HG03575 (cell line): ENCODE results near the gene KLHDC4.
"Not testable (repeated sequence)": the region's sequence is repeated elsewhere in the genome, so short reads cannot be mapped to it uniquely, and the experiment has no call there.

Experiments
- ATAC-seq: cut with Tn5 transposase; IDR thresholded peaks from one replicate; pipeline ENCODE4 v1.9.1; 2021; ENCODE audit not compliant: unreplicated experiment, insufficient number of reproducible peaks, low FRiP score; ENCODE audit errors: extremely low read depth

KLHDC4 gene

GRCh38 chr16:87765776-87766484, at the start of gene KLHDC4:
Gene KLHDC4, minus strand, starts transcription at chr16:87765986. Its CDS starts 96 bp downstream, at chr16:87765890.
- ATAC-seq: no peak

- no peak for ATAC-seq
These were observed 49.8 kb upstream of the KLHDC4 start for GRCh38 chr16:87815567-87815966.

DNA sequence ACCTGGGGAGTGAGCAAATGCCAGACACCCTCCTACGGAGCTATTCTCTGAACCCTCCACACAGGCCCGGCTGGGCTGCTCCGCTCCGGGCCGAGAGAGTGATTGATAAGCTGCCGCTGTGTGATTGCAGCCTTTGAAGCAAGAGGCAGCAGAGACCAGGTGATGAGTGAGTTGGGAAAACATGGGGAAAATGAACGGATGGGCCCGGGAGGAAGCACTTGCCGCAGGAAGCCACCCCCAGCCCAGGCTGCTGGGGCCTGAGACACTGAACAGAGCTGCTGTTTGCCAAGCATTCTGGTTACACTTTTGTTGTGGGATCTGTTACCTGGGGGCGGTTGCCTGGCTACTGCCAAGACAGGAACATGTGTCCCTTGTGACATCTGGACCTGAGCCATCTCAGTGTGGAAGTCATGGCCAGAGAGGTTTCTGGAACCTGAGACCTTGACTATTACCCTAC, 46.4 kb upstream of the KLHDC4 start:
- no peak for ATAC-seq

DNA sequence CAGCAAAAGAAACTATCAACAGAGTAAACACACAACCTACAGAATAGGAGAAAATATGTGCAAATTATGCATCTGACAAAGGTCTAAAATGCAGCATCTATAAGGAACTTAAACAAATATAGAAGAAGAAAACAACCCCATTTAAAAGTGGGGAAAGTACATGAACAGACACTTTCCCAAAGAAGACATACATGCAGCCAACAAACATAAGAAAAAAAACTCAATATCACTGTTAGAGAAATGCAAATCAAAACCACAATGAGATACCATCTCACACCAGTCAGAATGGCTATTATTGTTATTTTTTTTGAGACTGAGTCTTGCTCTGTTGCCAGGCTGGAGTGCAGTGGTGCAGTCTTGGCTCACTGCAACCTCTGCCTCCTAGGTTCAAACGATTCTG, 45.7 kb upstream of the KLHDC4 start:
- not testable (repeated sequence) for ATAC-seq

- no peak for ATAC-seq
These were observed 43.5 kb upstream of the KLHDC4 start for GRCh38 chr16:87809150-87809902.

DNA sequence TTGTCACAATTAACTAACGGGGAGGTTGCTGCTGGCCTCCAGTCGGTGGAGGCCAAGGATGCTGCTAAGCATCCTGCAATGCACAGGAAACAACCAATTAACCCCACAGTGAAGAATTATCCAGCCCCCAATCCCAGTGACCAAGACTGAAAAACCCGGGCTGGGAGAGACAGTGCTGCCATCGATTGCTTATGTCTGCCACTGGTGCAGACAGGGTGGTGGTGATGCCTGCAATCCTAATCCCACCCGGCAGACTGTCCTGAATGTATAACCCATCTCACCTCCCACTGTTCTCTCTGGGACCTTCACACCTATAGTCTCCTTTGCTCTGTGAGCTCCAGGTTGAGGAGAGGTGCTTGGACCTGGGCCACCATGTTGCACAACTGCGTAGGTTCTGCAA, 42.3 kb upstream of the KLHDC4 start:
- ATAC-seq: no peak

DNA sequence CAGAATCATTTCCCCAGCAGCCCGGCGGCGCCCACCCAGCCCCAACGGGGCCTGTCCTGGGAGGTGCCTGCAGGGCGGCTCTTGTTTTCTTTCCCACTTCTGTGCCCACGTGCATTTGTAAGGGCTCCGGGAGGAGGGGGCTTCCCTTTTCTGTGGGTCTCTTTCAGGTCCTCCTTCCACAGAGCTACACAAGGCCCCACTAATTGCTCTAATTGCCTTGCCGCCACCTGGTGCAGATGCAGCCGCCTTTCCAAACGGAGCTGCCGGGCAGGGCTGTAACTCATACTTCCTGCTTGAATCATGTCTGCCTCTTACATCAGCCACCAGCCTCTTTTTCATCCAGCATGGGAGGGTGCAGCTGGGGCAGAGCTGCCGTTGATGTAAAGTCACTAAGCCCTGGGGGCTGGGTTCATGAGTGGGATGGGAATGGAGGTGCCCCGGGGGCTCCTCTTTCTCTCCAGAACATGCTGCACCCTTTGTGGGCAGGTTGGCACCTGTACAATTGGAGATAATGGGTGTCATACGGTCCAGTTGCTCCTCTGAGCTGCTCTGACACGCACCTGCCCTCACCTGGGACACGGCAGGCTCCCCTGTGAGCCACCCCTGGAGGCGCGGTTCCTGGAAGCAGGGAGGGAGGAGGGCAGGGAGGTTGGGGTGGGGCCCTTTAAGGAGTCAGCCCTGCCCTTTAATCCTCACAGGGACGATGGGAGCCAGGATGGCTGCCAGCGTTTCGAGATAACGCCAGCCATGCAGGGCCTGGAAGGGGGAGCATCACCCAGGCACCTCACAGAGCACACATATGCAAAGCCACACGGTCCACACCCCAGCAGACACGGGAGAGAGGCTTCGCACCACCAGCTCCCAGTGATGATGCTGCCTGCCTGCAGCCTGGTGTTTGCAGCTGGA, 41.1 kb upstream of the KLHDC4 start:
- ATAC-seq: no peak

DNA sequence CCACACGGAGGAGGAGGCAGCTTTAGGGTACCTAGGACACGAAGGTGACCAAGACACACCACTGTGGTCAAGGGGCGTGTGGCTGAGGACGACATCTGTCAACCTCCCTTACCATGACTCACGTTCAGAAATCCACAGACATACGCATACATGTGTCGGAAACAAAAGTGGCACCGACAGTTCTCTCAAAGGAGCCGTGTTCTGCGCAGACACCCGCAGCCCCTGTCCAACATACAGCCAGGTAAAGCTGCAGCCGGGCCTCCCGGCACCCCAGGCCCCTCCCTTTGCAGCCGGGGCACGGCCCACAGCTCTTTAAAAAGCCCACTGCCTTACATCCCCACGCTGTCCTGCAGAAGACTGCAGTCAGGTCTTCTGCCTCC, 40.5 kb upstream of the KLHDC4 start:
- ATAC-seq: no peak

DNA sequence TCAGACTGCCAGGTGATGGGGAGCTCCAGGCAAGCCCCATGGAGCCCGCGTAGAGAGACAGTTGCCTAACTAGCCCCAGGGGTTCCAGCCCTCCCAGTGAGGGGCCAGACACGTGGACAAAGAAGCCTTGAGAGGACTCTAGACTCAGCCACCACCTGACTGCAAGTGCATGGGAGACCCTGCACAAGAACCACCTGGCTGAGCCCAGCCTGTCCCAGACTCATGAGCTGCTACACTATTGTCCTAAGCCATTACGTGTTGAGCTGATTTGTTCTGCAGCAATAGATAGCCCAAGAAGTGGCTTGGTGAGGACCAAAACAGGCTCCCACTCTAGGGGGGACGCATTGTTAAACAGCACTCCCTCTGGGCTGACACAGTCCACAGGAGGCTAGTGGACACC, 37.6 kb upstream of the KLHDC4 start:
- ATAC-seq: no peak

DNA sequence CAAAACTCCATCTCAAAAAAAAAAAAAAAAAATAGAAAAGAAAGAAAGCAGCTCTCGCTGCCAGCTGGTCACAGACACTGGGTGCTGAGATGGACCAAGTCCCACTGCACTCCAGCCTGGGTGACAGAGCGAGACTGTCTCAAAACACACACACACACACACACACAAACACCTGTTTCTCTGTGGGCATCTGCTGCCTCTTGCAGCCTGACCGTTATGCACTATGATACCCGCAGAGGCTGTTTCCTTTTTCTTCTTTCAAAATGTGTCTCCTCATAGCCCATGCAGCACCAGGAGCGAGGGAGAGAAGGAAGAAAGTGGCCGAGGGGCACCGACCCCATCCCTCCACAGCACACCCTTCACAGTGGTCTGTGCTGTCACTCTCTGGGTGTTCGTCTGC, 36.9 kb upstream of the KLHDC4 start:
- no peak for ATAC-seq

DNA sequence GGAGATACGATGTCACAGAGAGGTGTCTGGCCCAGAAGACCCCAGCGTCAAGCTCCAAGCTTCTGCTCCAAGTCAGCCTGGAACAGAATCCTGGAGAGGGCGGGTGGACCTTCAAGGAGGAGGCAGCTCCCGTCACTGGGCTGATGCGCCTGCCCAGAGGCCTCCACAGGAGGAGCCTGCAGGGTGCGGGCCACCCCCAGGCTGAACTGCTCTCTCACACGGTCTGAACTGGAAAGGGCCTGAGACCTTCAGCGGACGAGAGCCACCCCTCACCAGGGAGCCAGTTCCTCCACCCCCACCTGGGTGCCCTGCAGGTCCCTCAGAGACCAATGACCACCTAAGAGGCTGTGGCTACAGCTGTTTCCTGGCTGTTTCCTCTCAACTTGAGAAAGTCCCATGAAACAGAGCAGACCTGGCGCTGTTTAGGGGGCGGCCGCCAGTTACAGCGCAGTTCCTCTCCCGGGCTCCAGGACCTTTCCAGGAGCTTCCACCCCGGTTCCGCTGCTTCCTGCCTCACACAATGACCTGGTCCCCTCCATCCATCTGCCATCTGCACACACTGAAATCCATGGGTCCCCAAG, 36.0 kb upstream of the KLHDC4 start:
- ATAC-seq: no peak

DNA sequence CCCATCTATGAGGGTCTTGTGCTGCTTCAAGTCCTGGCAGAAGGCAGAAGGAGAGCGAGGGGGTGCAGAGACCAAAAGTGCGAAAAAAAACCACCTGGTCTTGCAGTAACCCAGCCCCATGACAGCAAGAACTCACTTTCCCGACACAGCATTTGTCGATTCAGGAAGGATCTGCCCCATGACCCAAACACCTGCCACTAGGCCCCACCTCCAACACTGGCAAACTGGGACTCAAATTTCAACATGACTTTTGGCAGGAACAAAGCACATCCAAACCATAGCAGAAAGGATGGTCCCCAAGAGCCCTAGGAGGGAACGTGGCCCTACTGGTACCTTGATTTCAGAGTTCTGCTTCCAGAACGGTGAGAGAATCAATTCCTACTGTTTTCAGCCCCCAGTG, 34.7 kb upstream of the KLHDC4 start:
- no peak for ATAC-seq

GRCh38 chr16:87795336-87795735, 29.6 kb upstream of the KLHDC4 start:
- ATAC-seq: no peak

DNA sequence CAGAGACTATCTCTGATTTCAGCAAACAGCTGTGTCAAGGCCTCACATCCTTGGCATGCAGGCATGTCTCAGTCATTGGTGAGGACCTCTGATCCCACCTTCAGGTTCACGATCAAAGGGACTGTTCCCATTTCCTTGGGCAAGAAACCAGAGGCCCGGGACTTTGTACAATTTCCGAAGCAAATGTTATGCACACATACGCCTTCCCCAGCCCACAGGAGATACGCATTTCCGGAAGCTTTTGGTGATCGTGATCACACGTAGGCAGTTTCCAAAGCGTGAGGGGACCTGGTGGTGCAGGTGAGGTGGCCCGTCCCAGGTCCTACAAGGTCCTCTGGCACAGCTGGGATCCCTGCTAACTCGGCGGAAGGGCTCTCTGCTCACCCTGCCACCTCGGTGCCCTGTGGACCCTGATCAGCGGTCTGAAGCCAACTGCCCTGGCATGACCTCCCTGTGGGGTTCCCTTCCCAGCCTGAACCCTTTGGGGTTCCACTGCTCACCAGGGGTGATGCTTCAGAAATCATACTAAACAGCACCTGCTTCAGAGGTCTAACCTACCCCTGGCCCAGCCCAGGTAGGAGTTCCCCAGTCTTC, 28.8 kb upstream of the KLHDC4 start:
- ATAC-seq: no peak

GRCh38 chr16:87792205-87792565, 26.4 kb upstream of the KLHDC4 start:
- no peak for ATAC-seq

DNA sequence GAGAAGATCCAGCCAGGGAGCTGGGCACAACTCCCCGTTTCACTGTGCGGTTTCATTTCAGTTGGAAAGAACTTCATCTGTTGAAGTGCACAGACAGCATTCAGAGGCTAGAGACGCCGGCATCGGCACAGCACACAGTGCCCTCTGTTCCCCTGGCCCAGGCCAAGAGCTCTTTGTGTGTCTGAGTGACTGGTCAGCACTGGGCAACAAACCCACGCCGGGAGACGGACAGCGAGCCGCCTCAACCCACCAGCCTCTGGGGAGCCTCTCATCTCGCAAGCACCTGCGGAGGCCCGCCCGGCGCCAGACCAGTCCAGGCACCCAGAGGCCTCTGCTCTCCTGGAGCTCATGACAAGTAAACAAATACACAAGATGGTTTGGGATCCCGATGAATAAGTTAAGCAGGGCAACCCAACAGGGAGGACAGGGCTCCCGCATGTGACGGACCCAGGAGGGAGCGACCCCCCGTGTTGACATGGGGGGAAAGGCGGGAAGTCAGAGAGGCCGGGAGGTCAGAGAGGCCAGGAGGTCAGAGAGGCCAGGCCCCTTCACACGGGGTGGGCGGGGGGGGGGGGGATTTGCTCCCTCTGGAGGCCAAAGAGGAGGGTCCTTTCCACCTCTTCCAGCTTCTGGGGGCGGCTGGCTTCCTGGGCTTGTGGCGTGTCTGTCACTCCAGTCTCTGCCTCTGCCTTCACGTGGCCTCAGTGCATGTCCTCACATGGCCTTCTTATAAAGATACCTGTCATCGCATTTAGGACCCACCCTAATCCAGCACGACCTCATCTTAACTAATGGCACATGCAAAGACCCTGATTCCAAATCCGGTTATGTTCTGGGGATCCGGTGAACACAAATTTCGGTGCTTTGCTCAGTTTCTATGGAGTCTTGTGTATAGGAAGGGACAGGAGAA, 25.8 kb upstream of the KLHDC4 start:
- ATAC-seq: no peak

DNA sequence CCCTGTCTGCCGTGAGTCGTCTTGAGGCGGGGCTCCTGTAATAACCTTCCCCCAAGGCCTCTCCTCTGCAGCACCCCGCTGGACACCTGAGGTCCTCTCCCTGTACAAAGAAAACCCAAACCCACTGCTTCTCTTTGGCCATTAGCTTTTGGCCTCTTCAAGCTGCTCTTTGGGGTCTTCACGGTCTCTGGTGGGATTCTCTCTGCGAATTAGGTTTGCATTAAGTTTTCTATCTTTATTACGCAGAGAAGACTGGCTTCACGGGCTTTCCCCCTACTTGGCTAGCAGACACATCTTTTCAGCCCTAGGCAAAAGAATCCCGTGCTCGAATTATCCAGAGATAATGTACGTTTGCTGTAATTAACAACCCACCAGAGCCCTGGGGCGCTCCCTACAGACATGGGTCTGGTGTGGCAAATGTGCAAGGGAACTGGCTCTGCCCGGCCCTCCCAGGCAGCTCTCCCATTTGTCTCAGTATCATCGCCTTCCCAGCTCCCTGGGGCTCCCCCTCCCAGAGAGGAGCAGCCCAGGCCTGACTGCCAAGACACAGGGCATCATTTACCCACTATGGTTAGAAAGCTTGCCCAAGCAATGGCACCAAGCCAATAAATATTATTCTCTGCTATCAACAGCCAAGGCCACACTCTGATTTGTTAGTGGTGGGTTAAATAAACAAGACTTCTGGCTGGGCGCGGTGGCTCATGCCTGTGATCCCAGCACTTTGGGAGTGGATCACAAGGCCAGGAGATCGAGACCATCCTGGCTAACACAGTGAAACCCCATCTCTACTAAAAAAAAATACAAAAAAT, 24.7 kb upstream of the KLHDC4 start:
- ATAC-seq: no peak
